Activated T-cell treated with anti-CD3 and anti-CD28 coated beads, Interleukin-2, amount 50 U/mL, for 1 hour (primary cell): ENCODE measurements around the gene ZNF813.
"Not testable (repeated sequence)": the region's sequence is repeated elsewhere in the genome, so short reads cannot be mapped to it uniquely, and the experiment has no call there.

ENCODE experiments used
- DNase-seq: peaks from one replicate; pipeline ENCODE4 v3.0.0-alpha.2; 2020

Gene ZNF813

DNA sequence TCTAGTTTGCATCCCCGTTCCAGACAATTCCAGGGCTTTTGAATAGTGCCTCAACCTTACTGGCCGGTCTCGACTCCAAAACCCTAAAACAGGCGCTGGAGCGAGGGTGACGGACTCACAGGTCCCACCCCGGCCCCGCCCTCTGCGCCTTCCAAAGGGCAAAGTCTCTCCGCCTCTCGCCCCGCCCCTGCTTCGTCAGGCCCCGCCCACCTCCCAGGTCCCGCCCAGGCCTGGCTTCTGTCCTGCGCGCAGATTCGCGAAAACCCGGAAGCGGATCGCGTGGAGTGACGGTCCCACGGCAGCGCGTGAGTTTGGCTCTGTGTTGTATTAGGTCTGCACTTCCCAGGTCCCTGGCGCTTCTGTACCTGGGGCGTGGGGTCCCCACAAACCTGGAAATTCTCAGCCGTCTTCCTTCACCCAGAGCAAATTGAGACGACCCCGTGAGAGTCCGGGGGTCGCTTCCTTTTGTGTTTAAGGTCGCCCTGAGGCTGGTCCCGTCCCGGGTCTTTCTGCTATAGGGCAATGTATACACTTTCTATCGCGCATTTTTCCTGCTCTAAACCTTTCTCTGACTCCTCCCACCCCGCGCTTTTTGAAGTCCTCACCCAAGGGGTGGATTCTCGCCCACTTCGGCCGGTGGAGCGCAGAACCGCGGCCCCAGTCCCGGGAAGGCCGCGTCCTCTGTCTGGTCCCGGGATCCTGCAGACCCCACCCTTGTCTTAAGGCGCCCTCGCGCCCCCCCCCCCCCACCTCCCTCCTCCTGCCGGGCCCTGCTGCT is at the start of gene ZNF813:
Gene ZNF813, plus strand, starts transcription at position 249 of the 778 bp plus-strand sequence. CDS start 16,090 bp downstream, outside the sequence.
- DNase-seq = peak; percentile 99

GRCh38 chr19:53420520-53421315 is 46.8 kb upstream of the ZNF813 start:
- DNase-seq = not testable (repeated sequence)

GRCh38 chr19:53422551-53422950 is 45.0 kb upstream of the ZNF813 start:
- DNase-seq = no peak

GRCh38 chr19:53423074-53423473 is 44.5 kb upstream of the ZNF813 start:
- not testable (repeated sequence) for DNase-seq

DNA sequence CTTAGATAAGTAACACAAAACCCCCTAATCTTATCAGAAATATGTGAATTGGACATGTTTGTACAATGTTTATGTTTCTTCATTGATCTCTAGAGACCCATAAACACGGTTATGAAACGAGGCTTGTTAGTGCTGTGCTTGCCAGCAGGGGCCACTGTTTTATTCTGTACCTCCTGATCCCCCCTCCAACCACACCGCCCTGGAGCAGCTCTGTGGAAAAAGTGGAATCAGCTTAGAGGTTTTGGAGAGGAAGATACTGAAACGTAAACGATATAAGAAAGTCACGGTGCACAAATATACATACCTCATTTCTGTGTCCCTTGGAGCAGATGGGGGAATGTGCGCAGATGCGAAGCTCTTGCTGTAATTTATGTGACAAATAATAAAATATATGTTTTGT is 43.9 kb upstream of the ZNF813 start:
- DNase-seq = not testable (repeated sequence)

DNA sequence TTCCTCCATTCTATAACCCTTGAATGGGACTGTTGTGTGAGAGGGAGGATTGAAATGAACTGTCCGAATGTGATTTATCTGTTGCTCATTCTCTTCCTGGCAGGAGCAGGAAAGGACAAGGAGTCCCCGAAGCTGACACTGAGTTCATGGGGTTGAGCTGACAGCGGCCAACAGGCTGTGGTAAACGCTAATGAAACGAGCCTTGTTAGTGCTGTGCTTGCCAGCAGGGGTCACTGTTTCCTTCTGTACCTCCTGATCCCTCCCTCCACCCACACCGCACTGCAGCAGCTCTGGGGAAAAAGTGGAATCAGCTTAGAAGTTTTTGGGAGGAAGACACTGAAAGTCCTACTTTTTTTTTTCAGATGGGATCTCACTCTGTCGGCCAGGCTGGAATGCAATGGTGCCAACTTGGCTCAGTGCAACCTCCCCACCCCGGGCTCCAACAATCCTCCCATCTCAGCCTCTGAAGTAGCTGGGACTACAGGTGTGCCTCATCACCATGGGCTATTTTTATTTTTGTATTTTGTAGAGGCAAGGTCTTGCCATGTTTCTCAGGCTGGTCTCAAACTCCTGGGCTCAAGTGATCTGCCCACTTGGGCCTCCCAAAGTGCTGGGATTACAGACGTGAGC is 42.5 kb upstream of the ZNF813 start:
- DNase-seq = peak; percentile 66

GRCh38 chr19:53431399-53432087 is 36.0 kb upstream of the ZNF813 start, which contains the start of gene ZNF761:
ZNF761 (plus strand) TSS chr19:53431984; CDS start chr19:53447269, 15,285 bp downstream.
- peak; percentile 100 for DNase-seq

GRCh38 chr19:53432088-53432661 is 35.4 kb upstream of the ZNF813 start:
- DNase-seq = no peak

DNA sequence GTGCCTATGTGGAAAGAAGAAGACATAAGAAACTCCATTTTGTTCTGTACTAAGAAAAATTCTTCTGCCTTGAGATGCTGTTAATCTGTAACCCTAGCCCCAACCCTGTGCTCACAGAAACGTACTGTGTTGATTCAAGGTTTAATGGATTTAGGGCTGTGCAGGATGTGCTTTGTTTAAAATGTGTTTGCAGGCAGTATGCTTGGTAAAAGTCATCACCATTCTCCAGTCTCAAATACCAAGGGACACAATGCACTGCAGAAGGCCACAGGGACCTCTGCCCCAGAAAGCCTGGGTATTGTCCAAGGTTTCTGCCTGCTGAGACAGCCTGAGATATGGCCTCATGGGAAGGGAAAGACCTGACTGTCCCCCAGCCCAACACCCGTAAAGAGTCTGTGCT is 23.7 kb upstream of the ZNF813 start:
- not testable (repeated sequence) for DNase-seq

DNA sequence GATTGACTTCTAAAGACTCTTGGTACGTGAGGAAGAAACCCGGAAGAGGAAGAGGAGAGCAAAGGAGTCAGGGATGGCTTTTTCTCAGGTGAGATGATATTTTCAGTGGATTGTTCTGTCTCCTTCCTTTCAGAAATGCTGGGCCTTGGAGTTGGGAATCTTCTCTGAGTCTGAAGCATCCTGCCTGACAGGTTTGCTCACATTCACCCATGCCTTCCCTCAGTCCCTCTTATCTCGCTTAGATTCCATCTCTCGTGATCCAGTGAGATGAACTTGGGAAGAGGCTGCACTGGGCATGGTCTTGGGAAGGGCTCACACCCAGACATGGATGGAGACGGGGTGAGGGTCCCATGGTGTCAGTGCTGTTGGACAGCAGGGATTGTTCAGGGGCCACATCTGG is 20.3 kb upstream of the ZNF813 start:
- DNase-seq = not testable (repeated sequence)

DNA sequence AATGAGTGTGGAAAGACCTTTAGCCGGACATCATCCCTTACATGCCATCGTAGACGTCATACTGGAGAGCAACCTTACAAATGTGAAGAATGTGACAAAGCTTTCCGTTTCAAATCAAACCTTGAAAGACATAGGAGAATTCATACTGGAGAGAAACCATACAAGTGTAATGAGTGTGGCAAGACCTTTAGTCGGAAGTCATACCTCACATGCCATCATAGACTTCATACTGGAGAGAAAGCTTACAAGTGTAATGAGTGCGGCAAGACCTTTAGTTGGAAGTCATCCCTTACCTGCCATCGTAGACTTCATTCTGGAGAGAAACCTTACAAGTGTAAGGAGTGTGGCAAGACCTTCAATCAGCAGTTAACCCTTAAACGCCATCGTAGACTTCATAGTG is 11.7 kb upstream of the ZNF813 start:
- DNase-seq = no peak

- not testable (repeated sequence) for DNase-seq
Measured at GRCh38 chr19:53460131-53460721, 7.3 kb upstream of the ZNF813 start.

GRCh38 chr19:53461866-53462265 is 5.7 kb upstream of the ZNF813 start:
- no peak for DNase-seq

GRCh38 chr19:53462861-53463260 is 4.7 kb upstream of the ZNF813 start:
- DNase-seq = no peak

GRCh38 chr19:53463263-53463662 is 4.3 kb upstream of the ZNF813 start:
- no peak for DNase-seq

DNA sequence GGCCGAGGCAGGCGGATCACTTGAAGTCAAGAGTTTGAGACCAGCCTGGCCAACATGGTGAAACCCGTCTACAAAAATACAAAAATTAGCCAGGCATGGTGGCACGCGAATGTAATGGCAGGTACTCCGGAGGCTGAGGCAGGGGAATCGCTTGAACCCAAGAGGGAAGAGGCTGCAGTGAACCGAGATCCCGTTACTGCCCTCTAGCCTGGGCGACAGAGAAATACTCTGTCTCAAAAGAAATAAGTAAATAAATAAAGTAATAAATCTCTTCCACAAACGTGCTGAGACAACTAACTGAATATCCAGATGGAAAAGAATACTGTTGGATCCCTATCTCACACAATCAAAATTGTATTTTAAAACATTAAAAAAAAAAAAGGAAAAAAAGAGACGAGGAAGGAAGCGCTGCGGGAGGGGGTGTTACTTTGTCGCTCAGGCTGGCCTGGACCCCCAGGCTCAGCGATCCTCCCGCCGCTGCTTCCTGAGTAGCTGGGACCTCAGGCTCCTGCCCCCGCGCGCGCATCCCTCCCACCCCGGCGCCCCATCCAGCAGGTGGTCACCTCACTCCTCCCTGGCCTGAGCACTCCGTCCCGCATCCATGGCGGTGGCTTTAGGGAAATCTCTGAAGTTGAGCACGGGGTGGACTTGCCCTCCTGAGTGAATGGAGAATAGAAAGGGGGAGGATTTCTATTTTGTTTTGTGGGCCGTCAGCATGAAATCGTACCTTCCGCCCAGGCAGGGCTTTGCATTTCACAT is 628 bp upstream of the ZNF813 start:
- DNase-seq = no peak

DNA sequence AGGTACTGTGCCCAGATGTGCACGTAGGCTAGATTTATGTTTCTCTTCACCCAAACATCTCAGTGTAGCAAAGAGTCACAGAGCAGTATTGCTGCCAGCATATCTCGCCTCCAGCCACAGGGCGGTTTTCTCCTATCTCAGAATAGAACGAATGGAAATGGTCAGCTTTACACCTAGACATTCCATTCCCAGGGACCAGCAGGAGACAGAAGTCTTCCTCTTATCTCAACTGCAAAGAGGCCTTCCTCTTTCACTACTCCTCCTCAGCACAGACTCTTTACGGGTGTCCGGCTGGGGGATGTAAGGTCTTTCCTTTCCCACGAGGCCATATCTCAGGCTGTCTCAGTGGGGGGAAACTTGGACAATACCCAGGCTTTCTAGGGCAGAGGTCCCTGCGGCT is 1.1 kb downstream of the ZNF813 start:
- DNase-seq = not testable (repeated sequence)

DNA sequence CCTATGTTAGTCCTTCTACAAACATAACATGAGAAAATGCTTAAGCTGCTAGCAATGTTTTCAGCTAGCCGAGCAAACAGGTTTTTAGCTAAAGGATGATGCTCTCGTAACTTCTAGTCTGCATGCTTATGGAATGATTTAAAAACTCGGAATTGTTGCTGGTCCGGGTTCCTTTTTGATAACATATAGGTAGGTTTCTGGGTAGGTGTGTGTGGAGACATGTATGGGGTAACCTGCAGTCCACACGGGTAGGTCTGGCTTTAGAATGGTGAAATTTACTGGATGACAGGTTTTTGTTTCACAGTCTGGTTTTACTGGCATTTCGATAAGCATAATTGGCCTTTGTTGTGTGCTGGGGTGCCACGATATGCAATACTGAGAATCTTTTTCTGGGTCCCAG is 4.4 kb downstream of the ZNF813 start:
- DNase-seq = no peak

DNA sequence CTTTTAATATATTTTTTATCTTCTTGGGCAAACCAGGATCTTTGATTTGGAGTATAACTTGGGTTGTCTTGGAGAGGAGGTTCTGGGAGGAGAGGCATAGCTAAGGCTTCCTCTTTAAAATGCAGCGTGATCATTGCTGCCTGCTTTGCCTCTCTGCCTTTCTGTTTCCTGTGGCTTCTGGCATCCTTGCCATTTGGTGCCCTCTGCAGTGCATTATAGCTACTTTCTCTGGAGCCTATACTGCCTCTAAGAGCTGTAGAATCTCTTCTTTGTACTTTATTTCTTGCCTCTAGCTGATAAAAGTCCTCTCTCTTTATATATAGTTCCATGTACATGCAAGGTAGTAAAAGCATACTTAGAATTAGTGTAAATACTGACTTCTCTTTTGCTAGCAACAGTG is 7.3 kb downstream of the ZNF813 start:
- DNase-seq = not testable (repeated sequence)

- not testable (repeated sequence) for DNase-seq
Measured at GRCh38 chr19:53475470-53475869, 7.9 kb downstream of the ZNF813 start.

GRCh38 chr19:53483751-53484150 is 16.2 kb downstream of the ZNF813 start:
- DNase-seq = not testable (repeated sequence)
